Measurements from ENCODE around the gene GGCX. TPM values are rescaled to one million over a fixed set of nuclear protein-coding genes. Genes with fewer than 3 reads are reported as not detected.

GGCX gene
- total RNA-seq (2022; extraction: Qiagen RNA extraction) = 34.5 to 45.3 TPM (median 44.6 TPM) in 5 replicates

DNA sequence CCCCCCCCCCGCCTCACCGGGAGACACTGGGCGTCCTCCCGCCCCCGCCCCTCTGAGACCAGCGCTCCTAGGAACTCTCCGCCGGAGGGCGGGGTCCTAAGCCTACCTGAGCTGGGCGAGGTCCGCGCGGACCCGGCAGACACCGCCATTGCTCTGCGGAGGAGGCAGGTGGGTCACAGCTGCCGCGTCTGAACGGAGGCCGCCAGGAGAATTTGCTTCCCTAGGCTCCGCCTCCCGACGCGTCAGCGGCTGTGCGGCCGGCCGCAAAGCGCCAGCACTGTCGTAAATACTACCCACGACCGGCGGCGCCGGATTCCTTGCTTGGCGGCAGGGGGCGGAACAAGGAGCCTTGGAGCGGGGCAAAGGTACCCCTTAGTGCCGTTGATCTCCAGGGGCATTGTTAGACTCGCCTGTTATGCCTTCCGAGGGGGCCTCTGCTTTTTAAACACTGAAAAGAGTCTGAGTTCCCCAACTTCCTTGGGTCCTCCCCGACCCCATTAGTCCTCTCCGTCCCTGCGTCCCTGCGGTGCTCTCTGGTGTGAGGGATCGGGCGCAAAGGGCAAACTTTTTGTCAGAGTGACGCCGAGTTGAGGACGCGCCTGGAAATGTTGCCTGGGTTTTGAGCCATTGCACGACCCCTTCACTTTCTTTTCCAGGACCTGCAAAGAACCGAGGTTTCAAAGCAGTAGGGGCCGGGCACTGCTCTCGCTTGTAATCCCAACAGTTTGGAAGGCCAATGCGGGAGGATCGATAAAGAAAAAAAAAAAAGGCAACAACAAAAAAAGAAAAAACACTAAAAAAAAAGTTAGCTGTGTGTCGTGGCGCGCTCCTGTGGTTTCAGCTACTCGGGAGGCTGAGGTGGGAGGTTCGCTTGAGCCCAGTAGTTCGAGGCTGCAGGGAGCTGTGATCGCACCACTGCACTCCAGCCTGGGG is at the start of gene GGCX:
GGCX (minus strand) TSS at position 214 of the 933 bp plus-strand sequence; CDS start at position 149, 65 bp downstream.

DNA sequence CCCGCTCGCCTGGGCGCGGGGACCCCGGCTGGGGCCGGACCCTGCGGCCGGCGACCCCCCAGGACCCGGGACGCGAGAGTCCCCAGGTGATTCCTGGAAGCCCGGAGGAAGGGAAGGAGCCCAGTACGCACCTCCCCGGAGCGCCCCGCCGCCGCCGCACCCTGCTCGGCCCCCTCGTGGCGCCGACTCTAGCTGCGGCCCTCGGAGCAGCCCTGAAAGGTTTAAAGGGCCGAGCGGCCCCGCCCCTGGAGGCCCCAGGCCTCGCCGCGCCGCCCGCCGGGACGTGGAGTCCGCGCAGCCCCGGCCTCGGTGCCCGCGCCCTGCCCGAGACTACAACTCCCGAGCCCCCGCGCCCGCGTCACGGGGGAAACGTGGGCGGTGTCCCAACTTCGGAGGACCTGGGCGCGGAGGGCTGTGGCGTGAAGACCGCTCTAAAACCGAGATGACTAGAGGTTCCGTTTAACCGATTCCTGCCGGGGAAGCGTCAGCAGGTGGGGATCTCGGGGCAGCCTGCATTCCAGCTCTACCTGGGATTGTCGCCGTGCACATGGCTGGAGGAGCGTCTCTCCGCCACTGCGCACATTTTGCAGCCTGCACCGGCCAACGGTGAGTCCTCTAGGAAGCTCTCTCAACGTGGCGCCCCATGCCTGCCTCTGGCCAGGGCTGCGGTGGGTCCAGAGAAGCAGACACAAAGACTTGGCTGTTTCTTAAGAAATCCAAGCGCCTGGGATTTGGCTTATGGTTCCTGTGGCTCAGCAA is 41.4 kb upstream of the GGCX start, which contains the start of gene TMEM150A:
TMEM150A (minus strand) TSS at position 223 of the 759 bp plus-strand sequence. CDS start 750 bp downstream, outside the sequence.

DNA sequence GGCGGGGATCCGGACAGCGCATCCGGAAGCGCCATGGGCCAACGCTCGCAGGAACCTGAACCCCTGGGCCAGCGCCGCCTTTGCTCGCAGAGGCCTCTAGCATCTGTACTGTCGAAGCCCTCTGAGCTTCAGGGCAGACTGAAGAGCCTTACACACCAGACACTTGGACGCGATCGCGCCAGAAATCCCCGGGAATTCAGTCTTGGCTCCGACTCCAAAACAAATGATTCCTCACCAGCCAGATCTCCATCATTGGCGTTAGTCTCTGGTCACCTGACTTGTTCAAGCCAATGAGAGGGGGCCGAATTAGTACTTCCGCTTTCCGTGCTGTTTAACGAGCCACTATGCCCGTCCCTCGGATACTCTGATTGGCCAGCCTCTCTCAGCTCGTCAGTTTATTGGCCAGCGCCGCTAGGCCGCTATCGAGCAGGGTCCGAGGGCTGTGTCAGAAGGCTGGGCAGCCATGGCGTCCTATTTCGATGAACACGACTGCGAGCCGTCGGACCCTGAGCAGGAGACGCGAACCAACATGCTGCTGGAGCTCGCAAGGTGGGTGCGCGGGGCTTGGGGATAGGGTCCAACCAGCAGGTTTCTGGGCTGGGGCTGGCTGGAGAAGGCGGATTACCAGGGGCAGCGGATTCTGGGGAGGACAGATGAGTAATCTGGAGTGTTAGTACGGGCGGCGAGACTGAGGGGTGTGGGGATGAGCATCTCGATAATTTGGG is 34.2 kb upstream of the GGCX start, which contains the start of gene RNF181:
RNF181 (plus strand) TSS at position 445 of the 725 bp plus-strand sequence; CDS start at position 464, 19 bp downstream.

DNA sequence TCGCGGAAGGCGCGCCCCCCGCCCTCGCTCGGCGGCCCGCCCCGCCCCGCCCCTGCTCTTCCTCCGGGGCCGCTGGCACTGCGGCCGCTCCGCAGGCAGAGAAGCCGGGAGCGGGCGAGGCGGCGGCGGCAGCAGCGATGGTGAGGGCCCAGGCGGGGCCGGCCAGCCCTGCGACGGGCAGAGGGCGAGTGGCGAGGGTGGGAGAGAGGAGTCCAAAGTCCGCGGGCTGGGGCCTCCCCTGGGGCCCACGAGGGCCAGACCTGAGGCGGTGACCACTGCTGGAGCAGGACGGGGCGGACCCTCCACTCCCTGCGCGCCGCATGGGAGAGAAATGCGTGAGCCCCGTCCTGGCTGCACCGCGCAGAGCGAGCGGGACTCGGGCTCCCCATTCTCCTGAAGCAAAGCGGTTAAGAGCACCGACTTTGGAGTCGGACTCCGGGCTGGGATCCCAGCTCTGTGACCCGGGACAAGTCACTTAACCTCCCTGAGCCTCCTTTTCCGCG is 23.1 kb upstream of the GGCX start, which contains the start of gene VAMP5:
VAMP5 (plus strand) TSS at position 78 of the 503 bp plus-strand sequence; CDS start at position 138, 60 bp downstream.

DNA sequence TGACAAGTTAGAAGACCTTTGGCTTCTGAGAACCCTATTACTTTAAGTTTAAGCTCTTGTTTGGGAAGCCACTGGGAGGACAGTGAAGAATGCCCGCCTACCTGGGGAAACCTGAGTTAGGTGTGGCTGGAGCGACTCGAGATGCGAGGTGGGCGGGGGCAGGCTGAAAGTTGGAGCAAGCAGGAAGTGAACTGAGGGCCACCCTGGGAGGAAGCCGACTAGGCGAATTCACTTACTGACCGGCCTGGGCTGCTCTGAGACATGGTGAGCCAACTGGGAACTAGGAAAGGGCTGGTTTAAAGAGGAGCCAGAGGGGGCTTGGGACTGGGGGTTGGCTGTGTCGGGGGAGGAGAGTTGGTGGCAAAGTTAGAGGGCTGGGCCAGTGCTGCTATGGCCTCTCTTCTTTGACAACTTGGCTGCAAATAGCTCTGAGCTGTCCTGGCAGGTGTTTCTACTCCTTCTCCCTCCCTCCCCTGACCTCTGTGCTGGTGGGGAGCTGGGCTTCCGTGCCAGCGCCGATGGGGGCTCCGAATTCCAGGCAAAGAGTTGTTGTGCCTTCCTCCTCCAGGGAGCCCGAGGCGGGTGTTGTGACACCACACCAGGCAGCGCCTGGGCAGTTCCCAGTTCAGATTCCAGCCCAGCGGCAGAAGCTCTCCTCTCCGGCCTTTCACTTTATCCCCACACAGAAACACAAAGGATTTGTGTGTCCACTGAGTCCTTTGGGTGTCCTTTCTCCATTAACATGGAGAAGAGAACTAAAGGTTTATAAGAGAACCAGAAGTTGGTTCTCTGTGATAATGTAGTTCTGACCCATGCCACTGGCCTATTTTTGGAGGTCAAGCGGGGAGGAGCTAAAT is 16.3 kb upstream of the GGCX start, which contains the start of gene VAMP8:
VAMP8 (plus strand) TSS at position 201 of the 857 bp plus-strand sequence; CDS start at position 262, 61 bp downstream.

DNA sequence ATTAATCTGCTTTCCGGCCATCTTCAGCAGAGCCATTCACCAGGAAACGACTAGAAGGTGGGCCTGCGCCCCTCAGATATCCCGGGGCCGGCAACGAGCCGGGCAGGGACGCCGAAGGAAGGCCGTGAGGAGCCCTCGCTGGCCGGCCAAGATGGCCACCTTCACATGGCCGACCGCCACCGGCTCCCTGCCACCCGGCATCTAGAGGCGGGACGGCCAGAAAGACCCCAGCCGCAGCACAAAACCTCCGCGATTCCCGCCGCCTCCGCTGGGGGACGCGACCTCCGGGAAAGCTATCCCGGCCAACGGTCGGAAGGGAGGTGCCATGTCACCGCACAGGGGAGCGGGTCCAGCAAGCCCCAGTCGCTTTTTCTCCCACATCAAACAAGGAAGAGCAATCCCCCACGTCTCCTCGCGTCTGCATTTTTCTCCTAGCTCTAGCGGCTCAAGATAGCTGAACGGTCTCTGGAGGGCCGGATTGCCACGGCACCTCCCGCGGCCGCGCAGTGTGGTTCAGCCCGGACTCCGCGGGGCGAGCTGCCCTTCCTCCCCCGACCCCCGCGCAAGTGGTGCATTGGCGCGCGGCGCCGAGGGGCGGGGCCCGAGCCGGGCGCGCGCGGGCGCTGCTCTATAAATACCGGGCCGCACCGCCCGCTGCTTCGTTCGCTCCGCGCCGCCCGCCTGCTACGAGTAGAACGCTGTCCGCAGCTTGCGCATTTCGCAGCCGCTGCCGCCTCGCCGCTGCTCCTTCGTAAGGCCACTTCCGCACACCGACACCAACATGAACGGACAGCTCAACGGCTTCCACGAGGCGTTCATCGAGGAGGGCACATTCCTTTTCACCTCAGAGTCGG is 22.6 kb downstream of the GGCX start, which contains the start of gene MAT2A:
MAT2A (plus strand) TSS at position 662 of the 854 bp plus-strand sequence; CDS start at position 782, 120 bp downstream.

Other genes with a start within 250 kb of the GGCX start
- 84.0 to 106 TPM (median 100 TPM) in 5 replicates for gene TGOLN2, start 233.5 kb downstream of the GGCX start, total RNA-seq (2022; extraction: Qiagen RNA extraction)
- 51.9 to 58.7 TPM (median 54.9 TPM) in 5 replicates for gene RETSAT, start 207.0 kb downstream of the GGCX start, total RNA-seq (2022; extraction: Qiagen RNA extraction)
- 9.8 to 12.7 TPM (median 11.2 TPM) in 5 replicates for gene ELMOD3, start 206.7 kb downstream of the GGCX start, total RNA-seq (2022; extraction: Qiagen RNA extraction)
- gene CAPG, start 151.1 kb downstream of the GGCX start, total RNA-seq (2022; extraction: Qiagen RNA extraction) = 90.1 to 120 TPM (median 107 TPM) in 5 replicates
- 0.56 to 1.8 TPM (median 0.92 TPM) in 5 replicates for gene SH2D6, start 142.8 kb downstream of the GGCX start, total RNA-seq (2022; extraction: Qiagen RNA extraction)
- gene MAT2A, start 22.3 kb downstream of the GGCX start, total RNA-seq (2022; extraction: Qiagen RNA extraction) = 536 to 569 TPM (median 559 TPM) in 5 replicates
- 15.7 to 19.5 TPM (median 18.1 TPM) in 5 replicates for gene VAMP8, start 16.1 kb upstream of the GGCX start, total RNA-seq (2022; extraction: Qiagen RNA extraction)
- gene VAMP5, start 22.9 kb upstream of the GGCX start, total RNA-seq (2022; extraction: Qiagen RNA extraction) = 0.22 TPM in 1 of 5 replicates, not detected in the others
- gene RNF181, start 34.3 kb upstream of the GGCX start, total RNA-seq (2022; extraction: Qiagen RNA extraction) = 186 to 196 TPM (median 192 TPM) in 5 replicates
- gene TMEM150A, start 41.2 kb upstream of the GGCX start, total RNA-seq (2022; extraction: Qiagen RNA extraction) = 11.9 to 16.0 TPM (median 15.1 TPM) in 5 replicates
- 21.8 to 28.5 TPM (median 26.7 TPM) in 5 replicates for gene C2orf68, start 50.6 kb upstream of the GGCX start, total RNA-seq (2022; extraction: Qiagen RNA extraction)
- 69.7 to 72.2 TPM (median 70.4 TPM) in 5 replicates for gene USP39, start 54.7 kb upstream of the GGCX start, total RNA-seq (2022; extraction: Qiagen RNA extraction)
- gene SFTPB, start 106.7 kb upstream of the GGCX start, total RNA-seq (2022; extraction: Qiagen RNA extraction) = 0.05 to 0.53 TPM (median 0.09 TPM) in 5 replicates
- gene GNLY, start 132.9 kb upstream of the GGCX start, total RNA-seq (2022; extraction: Qiagen RNA extraction) = 0.23 to 0.30 TPM in 2 of 5 replicates, not detected in the others
- gene ATOH8, start 192.5 kb upstream of the GGCX start, total RNA-seq (2022; extraction: Qiagen RNA extraction) = 12.7 to 16.8 TPM (median 16.4 TPM) in 5 replicates

Measured in A549 treated with Mapracorat at 1 μM for 4 hours (cell line).